GM12872 (cell line): ENCODE data around the gene LRCOL1.

Source experiments
- CTCF ChIP-seq: IDR thresholded peaks from 3 replicates; pipeline ENCODE4 v1.5.1; 2011; ENCODE audit warnings: low read depth, mild to moderate bottlenecking, low read length, moderate library complexity; ENCODE audit not compliant: insufficient read depth

The LRCOL1 gene

GRCh38 chr12:132606927-132607326 lies 3.5 kb downstream of the LRCOL1 start:
- TF ChIP-seq CTCF: no peak

- TF ChIP-seq CTCF: no peak
These were observed 3.9 kb downstream of the LRCOL1 start for GRCh38 chr12:132606466-132606865.

- no peak for TF ChIP-seq CTCF
These were observed 4.5 kb downstream of the LRCOL1 start for GRCh38 chr12:132605892-132606291.

GRCh38 chr12:132604668-132605441 lies 5.5 kb downstream of the LRCOL1 start:
- TF ChIP-seq CTCF: no peak

- TF ChIP-seq CTCF: no peak
These were observed 6.2 kb downstream of the LRCOL1 start for GRCh38 chr12:132604151-132604618.

- no peak for TF ChIP-seq CTCF
These were observed 6.9 kb downstream of the LRCOL1 start for GRCh38 chr12:132603240-132604150.

GRCh38 chr12:132602572-132603239 lies 7.7 kb downstream of the LRCOL1 start:
- TF ChIP-seq CTCF: no peak
